Vagina (tissue), 2 donors: ENCODE measurements around the gene PXK.

Experiments used
- CTCF ChIP-seq, 3 experiments: fragments of 450-650 bp in 2 of 3; fragments of 200-600 bp in 1 of 3; sonication (generic) in 1 of 3; IDR thresholded peaks; one replicate each; pipeline ENCODE4 v1.5.1; 2017 to 2019; ENCODE audit warnings: antibody characterized with exemption in 3 of 3, mild to moderate bottlenecking in 2 of 3, moderate library complexity in 2 of 3
- POLR2A ChIP-seq, 2 donors: fragments of 450-650 bp; IDR thresholded peaks; one replicate each; pipeline ENCODE4 v1.6.1; 2017; ENCODE audit warnings: antibody characterized with exemption in 2 of 2, mild to moderate bottlenecking in 2 of 2, moderate library complexity in 2 of 2

DNA sequence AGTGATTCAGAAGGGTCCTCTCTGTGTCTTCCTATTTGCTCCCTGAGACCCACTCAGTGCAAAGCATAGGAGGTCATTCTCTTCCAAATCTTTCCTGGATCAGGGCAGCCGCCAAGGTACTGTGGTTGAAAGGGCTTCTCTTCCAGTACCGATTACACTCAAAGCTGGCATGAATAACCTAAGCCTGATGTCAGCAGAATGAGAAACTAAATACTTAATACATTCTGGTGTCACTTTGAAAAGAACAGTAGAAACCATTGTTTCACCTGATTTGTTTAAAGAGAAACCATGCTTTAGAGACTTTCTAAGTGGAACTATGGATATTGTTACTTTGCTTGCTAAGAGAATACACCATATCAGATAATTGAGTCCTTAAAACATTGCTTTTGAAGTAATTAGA lies 50.8 kb downstream of the PXK start:
- TF ChIP-seq CTCF (IDR thresholded peaks at IDR 0.05) (no peak), POLR2A (IDR thresholded peaks at IDR 0.05) (no peak)
